ENCODE results near the gene SNAPIN. TPM values are rescaled to one million over a fixed set of nuclear protein-coding genes. Genes with fewer than 3 reads are reported as not detected.

The SNAPIN gene
- total RNA-seq, 4 donors from 2014 or later, result 39.9 to 61.2 (median 51.1) TPM

DNA sequence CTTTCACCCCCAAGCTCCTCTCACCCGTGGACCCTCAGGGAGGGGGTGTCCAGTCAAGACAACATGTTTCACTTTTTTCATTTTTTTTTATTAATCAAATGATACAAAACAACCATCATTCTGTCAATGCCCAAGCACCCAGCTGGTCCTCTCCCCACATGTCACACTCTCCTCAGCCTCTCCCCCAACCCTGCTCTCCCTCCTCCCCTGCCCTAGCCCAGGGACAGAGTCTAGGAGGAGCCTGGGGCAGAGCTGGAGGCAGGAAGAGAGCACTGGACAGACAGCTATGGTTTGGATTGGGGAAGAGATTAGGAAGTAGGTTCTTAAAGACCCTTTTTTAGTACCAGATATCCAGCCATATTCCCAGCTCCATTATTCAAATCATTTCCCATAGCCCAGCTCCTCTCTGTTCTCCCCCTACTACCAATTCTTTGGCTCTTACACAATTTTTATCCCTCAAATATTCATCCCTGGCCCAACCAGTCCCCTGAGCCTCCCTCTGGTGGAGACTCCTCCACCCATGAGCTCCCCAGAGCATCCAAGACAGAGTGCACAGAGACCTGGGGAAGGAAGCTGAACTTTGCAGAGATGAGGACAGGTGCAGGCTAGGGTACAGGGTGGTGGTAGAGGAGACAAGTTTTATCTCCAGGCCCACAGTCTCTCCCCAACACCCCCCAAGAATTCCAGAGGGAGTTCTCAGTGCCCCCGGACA, 44.2 kb upstream of the SNAPIN start:
- TF ChIP-seq, protein P1, sequence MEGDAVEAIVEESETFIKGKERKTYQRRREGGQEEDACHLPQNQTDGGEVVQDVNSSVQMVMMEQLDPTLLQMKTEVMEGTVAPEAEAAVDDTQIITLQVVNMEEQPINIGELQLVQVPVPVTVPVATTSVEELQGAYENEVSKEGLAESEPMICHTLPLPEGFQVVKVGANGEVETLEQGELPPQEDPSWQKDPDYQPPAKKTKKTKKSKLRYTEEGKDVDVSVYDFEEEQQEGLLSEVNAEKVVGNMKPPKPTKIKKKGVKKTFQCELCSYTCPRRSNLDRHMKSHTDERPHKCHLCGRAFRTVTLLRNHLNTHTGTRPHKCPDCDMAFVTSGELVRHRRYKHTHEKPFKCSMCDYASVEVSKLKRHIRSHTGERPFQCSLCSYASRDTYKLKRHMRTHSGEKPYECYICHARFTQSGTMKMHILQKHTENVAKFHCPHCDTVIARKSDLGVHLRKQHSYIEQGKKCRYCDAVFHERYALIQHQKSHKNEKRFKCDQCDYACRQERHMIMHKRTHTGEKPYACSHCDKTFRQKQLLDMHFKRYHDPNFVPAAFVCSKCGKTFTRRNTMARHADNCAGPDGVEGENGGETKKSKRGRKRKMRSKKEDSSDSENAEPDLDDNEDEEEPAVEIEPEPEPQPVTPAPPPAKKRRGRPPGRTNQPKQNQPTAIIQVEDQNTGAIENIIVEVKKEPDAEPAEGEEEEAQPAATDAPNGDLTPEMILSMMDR (IDR thresholded peaks at IDR 0.05), result peak in 1 of 6 experiments; percentile 10
- no peak for TF ChIP-seq POLR2A (IDR thresholded peaks at IDR 0.05)
- H3K36me3 ChIP-seq, result peaks cover 0 to 8% (median 0%) of the 10 kb centered on the region in 3 donors
- peak overlapping the region; percentile 92 to 96 (median 94) for H3K27ac ChIP-seq
- no peaks in the 10 kb centered on the region for H3K27me3 ChIP-seq
- H3K9me3 ChIP-seq, result no peaks in the 10 kb centered on the region
- WGBS, 2 donors, result 47 to 54% methylated on average over 1 to 2 of the region's 2 CpGs
- H3K4me3 ChIP-seq, result peak overlapping the region; percentile 54 to 76 (median 66)
- H3K4me1 ChIP-seq, result peaks cover 21 to 89% (median 41%) of the 10 kb centered on the region in 3 donors
- no peak for DNase-seq
- intact Hi-C loops (cut with DNase I), result loop anchor here (5.0 kb wide), 1 partner anchor 37 kb away; no protein-coding TSS in a partner anchor

DNA sequence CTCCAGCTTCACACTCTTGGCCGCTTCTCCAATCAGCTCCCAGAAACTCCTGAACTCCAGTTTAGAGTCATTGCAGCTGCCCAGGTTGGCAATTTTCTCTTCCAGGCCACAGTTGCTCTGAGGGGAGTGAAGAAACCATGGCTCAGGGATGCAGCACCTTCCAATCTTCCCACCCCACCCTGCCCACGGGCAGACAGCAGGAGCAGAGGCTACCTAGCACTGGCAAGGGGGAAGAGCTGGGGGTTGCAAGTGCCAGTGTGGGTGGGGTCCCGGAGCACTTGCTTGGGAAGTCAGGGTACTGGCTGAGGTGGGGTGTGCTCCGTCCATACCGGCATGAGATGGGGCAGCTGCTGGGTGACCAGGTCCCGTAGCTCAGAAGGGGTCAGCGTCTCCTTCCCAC, 43.6 kb upstream of the SNAPIN start:
- no peaks in the 10 kb centered on the region for H3K9me3 ChIP-seq
- 40 to 63% methylated on average over 1 of the region's 7 CpGs for whole genome bisulfite sequencing, 2 donors
- peaks cover 0 to 14% (median 0%) of the 10 kb centered on the region in 3 donors for H3K36me3 ChIP-seq
- no peaks in the 10 kb centered on the region for H3K27me3 ChIP-seq
- peaks cover 15 to 83% (median 36%) of the 10 kb centered on the region in 3 donors for H3K4me1 ChIP-seq
- peak overlapping the region; percentile 54 to 76 (median 66) for H3K4me3 ChIP-seq
- intact Hi-C loops (cut with DNase I), result loop anchor here (5.0 kb wide), 1 partner anchor 38 kb away; no protein-coding TSS in a partner anchor
- DNase-seq, result no peak
- TF ChIP-seq, protein P1 (IDR thresholded peaks at IDR 0.05), result no peak
- peak overlapping the region; percentile 92 to 96 (median 94) for H3K27ac ChIP-seq

DNA sequence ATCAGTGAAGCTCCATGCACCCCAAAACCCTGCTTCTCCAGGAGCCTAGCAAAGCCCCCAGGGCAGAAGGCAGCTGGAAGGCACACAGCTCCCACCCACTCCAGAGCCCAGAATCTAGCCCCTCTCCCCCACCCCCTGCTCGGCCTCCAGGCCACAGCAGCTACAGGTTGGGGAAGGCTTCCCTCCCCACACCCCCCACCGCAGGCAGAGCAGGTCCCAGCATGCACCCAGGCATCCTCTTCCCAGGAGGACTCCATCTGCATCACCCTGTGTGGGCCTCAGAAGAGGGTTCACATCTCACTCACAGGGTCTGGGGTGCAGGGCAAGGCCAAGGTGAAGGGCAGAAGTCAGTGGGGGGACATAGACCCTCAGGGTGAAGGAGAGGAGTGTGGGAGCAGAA, 43.1 kb upstream of the SNAPIN start:
- Histone ChIP-seq H3K9me3 (no peaks in the 10 kb centered on the region), H3K4me1 (peaks cover 11 to 78% (median 34%) of the 10 kb centered on the region in 3 donors), H3K4me3 (peak overlapping the region; percentile 54 to 76 (median 66)), H3K27ac (peak overlapping the region; percentile 92 to 96 (median 94)), H3K36me3 (peaks cover 0 to 19% (median 4%) of the 10 kb centered on the region in 3 donors), H3K27me3 (no peaks in the 10 kb centered on the region)
- intact Hi-C loops (cut with DNase I), result no loop called here
- WGBS, 2 donors, result 0% methylated on average over 1 of the region's 2 CpGs; no CpG with 5 or more reads in 1 of the 2 donors
- TF ChIP-seq POLR2A (IDR thresholded peaks at IDR 0.05), result no peak
- TF ChIP-seq, protein P1 (IDR thresholded peaks at IDR 0.05), result no peak
- no peak for DNase-seq

DNA sequence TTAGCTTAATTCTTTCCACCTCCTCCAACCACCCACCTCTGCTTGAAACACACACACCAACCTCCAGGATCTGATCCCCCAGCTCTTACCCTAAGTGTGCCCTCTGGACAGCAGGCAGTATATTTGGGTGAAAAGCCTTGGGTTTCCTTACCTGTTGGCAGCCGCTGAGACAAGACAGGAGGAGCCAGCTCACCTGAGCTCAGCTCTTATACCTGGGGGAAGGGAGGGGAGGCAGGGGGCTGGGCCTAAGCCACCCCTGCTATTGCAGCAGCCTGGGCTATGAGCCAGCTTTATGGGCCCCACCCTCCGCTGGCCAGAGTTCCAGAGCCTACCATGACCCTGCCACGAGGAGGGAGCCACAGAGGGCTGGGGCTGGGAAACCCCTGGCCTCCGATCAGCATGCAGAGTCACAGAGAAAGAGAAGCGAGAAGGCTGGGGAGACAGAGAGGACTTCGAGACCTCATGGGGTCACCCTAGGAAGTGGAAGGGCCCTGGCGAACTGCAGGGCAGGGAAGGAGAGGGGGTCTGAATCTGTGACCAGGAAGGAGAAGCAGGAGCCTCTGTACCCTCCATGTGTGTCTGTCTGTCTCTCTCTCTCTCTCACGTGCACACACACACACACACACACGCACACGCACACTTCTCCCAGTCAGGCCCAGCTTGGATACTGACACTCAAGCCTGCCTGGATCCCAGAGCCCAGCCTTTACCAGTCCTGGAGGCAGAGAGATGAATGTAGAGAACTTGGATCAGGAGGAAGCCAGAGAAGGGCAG, 42.2 kb upstream of the SNAPIN start, which contains the start of gene S100A14:
Gene S100A14, minus strand, starts transcription at position 182 of the 773 bp plus-strand sequence. CDS start 467 bp downstream, outside the sequence.
- TF ChIP-seq, protein P1 (IDR thresholded peaks at IDR 0.05), result no peak
- TF ChIP-seq POLR2A (IDR thresholded peaks at IDR 0.05), result peak in 3 of 4 donors; percentile 11 to 62 (median 40)
- Histone ChIP-seq H3K9me3 (no peaks in the 10 kb centered on the region), H3K27ac (peak within 1 kb of the TSS; percentile 92 to 96 (median 94)), H3K4me3 (peak within 1 kb of the TSS; percentile 54 to 76 (median 66)), H3K27me3 (no peaks in the 10 kb centered on the region), H3K4me1 (peaks cover 4 to 69% (median 28%) of the 10 kb centered on the region in 3 donors), H3K36me3 (peaks cover 0 to 22% (median 4%) of the 10 kb centered on the region in 3 donors)
- no peak for DNase-seq
- WGBS, 2 donors, result 32 to 38% methylated on average over 4 to 7 of the region's 10 CpGs
- intact Hi-C loops (cut with DNase I), result no loop called here

All from esophagus squamous epithelium (tissue), 5 donors.